Large intestine (tissue), 3 donors: ENCODE measurements around the gene PHYKPL. TPM values are rescaled to one million over a fixed set of nuclear protein-coding genes. Genes with fewer than 3 reads are reported as not detected.
"Not testable (repeated sequence)": the region's sequence is repeated elsewhere in the genome, so short reads cannot be mapped to it uniquely, and the experiment has no call there.

Source experiments
- DNase-seq, 2 donors: peaks; one replicate each; pipeline versions ENCODE4 v3.0.0 to v3.0.0-alpha.2; 2013
- H3K27ac ChIP-seq: one replicate; pipeline ENCODE4 v1.5.1; 2013; ENCODE audit warnings: low read length
- H3K27me3 ChIP-seq: 2 replicates; pipeline ENCODE4 v1.6.1; 2013; ENCODE audit warnings: low read length; ENCODE audit not compliant: control insufficient read depth, insufficient read depth
- H3K36me3 ChIP-seq: 2 replicates; pipeline ENCODE4 v1.6.1; 2013; ENCODE audit warnings: low read length; ENCODE audit not compliant: control insufficient read depth, insufficient read depth
- H3K4me1 ChIP-seq: one replicate; pipeline ENCODE4 v1.6.1; 2013; ENCODE audit warnings: low read length; ENCODE audit not compliant: control insufficient read depth, insufficient read depth
- H3K4me3 ChIP-seq: one replicate; pipeline ENCODE4 v1.5.1; 2013; ENCODE audit warnings: low read length
- H3K9me3 ChIP-seq: one replicate; pipeline ENCODE4 v1.6.1; 2013; ENCODE audit warnings: mild to moderate bottlenecking, low read depth, low read length, moderate library complexity; ENCODE audit not compliant: control insufficient read depth
- WGBS: methylation state at CpG from one replicate; pipeline ENCODE4 v1.1.5; 2013; ENCODE audit warnings: low lambda C conversion rate; ENCODE audit not compliant: insufficient coverage; 5-methylcytosine and 5-hydroxymethylcytosine counted together
- polyA plus RNA-seq: library from polyadenylated mRNA; unstranded; fragments of 120-200 nt; gene quantifications from one replicate; pipeline ENCODE4 v1.2.1, GENCODE V29; 2013

The PHYKPL gene
- polyA plus RNA-seq, 1 donor: 168 TPM

GRCh38 chr5:178201927-178202235, 30.7 kb downstream of the PHYKPL start:
- WGBS: no CpG with 5 or more reads among the region's 2 CpGs
- Histone ChIP-seq H3K9me3 (no peaks in the 10 kb centered on the region), H3K36me3 (peaks cover 12% of the 10 kb centered on the region), H3K4me1 (peaks cover 10% of the 10 kb centered on the region), H3K27ac (no peak overlapping the region), H3K27me3 (no peaks in the 10 kb centered on the region), H3K4me3 (no peak overlapping the region)
- no peak for DNase-seq

DNA sequence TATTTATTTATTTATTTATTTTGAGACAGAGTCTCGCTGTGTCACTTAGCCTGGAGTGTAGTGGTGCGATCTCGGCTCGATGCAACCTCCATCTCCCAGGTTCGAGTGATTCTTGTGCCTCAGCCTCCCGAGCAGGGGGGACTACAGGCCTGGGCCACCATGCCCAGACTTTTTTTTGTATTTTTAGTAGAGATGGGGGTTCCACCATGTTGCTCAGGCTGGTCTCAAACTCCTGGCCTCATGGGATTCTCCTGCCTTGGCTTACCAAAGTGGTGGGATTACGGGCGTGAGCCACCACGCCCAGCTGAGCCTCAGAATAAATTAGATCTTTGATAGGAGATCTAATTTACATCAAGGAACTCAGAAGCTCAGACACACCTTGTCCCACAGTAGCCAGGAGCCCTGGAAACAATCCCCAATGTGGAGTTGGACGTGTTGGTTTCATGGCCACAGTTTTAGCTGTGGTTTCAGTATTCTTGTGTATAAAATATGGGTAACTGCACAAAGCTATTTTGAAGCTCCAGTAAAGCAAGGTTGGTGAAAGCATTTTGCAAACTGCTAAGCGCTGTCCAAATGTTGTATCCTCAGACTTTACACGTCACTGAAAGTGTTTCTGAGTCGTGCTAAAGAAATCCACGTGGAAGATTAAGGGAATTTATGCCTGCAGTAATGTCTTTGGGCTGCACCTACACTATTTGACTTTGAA, 31.2 kb downstream of the PHYKPL start:
- Histone ChIP-seq H3K27me3 (peaks cover 1% of the 10 kb centered on the region), H3K4me1 (peaks cover 5% of the 10 kb centered on the region), H3K4me3 (no peak overlapping the region), H3K27ac (no peak overlapping the region), H3K9me3 (no peaks in the 10 kb centered on the region), H3K36me3 (peaks cover 7% of the 10 kb centered on the region)
- 100% methylated on average over 1 of the region's 14 CpGs for WGBS
- DNase-seq: no peak

DNA sequence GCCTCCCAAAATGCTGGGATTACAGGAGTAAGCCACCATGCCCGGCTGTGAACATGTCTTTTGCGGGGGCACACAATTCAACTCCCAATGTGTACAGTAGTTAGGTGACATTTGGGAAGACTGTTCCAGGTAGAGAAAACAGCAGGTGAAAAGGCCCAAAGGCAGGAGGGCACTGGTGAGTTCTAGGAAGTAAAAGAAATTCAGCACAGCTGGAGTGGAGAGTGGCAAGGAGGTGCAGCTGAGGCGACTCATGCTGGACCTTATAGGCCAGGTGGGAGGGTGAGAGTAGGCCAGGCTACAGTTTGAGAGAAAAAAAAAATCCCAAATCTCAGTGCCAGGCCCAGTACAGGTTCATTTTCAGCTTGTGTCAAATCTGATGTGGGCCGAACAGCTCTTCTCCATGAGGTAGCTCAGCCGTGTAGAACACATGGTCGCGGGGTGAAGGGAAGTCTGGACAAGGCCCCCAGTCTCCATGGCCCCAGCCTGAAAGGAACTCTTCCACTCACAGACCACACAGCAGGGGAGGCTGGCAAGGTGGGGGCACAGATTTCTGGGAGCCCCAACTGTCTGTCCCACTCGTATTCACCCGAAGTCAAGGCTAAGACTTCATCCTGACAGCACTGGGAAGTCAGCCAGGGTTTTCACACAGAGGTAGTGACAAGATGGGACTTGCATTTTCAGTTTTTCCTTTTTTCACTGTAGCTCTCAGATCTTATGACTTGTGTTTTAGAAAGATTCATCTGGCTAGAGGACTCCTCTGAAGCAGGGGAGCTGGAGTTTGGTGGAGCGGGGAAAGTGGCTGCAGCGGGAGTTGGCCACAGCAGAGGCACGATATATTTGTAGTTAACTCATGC, 32.8 kb downstream of the PHYKPL start:
- Histone ChIP-seq H3K4me1 (no peaks in the 10 kb centered on the region), H3K4me3 (no peak overlapping the region), H3K27me3 (peaks cover 8% of the 10 kb centered on the region), H3K9me3 (no peaks in the 10 kb centered on the region), H3K27ac (no peak overlapping the region), H3K36me3 (no peaks in the 10 kb centered on the region)
- no CpG with 5 or more reads among the region's 12 CpGs for WGBS
- no peak for DNase-seq

DNA sequence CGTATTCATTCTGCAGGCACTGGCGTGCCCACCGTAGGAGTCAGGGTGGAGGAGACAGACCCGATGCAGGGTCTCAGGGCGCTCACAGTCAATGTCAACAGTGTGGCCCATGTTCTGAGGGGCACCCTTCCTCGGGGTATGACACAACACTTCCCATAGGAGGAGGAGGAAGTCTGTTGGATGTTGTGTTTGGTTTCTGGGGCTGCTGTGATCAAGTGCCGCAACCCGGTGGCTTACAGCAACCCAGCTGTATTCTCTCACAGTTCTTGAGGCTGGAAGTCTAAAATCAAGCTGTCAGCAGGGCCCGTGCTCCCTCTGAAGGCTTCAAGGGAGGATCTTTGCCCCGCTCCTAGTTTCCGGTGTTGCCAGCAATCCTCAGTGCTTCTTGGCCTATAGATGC, 33.9 kb downstream of the PHYKPL start:
- H3K4me1 ChIP-seq: no peaks in the 10 kb centered on the region
- H3K9me3 ChIP-seq: no peaks in the 10 kb centered on the region
- no CpG with 5 or more reads among the region's 11 CpGs for WGBS
- peaks cover 19% of the 10 kb centered on the region for H3K27me3 ChIP-seq
- H3K36me3 ChIP-seq: no peaks in the 10 kb centered on the region
- H3K4me3 ChIP-seq: no peak overlapping the region
- no peak overlapping the region for H3K27ac ChIP-seq
- DNase-seq: no peak

GRCh38 chr5:178198151-178198550, 34.5 kb downstream of the PHYKPL start:
- not testable (repeated sequence) for H3K36me3 ChIP-seq, H3K27ac ChIP-seq, H3K4me1 ChIP-seq, DNase-seq, H3K9me3 ChIP-seq, H3K4me3 ChIP-seq
- no CpG with 5 or more reads among the region's 11 CpGs for WGBS
- peaks cover 22% of the 10 kb centered on the region for H3K27me3 ChIP-seq

DNA sequence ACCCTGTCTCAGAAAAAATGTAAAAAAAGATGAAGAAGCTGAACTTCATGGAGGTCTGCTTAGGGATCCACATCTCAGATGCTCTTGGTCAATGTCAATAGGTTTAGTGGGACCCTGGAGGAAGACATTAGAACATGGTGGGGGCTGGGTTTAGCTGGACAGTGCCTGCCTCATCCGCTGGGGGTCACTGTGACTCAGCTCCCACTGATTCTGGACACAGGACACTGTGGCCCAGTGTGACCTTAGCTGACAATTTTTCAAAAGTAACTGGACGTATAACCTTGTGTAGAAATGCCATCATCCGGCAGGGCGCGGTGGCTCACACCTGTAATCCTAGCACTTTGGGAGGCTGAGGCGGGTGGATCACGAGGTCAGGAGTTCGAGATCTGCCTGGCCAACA, 35.6 kb downstream of the PHYKPL start:
- Histone ChIP-seq H3K4me3 (no peak overlapping the region), H3K36me3 (no peaks in the 10 kb centered on the region), H3K27me3 (peaks cover 22% of the 10 kb centered on the region), H3K27ac (no peak overlapping the region), H3K9me3 (no peaks in the 10 kb centered on the region), H3K4me1 (no peaks in the 10 kb centered on the region)
- WGBS: no CpG with 5 or more reads among the region's 8 CpGs
- no peak for DNase-seq

GRCh38 chr5:178196281-178196812, 36.3 kb downstream of the PHYKPL start:
- Histone ChIP-seq H3K4me3 (no peak overlapping the region), H3K27me3 (peaks cover 22% of the 10 kb centered on the region)
- WGBS: no CpG with 5 or more reads among the region's 7 CpGs

DNA sequence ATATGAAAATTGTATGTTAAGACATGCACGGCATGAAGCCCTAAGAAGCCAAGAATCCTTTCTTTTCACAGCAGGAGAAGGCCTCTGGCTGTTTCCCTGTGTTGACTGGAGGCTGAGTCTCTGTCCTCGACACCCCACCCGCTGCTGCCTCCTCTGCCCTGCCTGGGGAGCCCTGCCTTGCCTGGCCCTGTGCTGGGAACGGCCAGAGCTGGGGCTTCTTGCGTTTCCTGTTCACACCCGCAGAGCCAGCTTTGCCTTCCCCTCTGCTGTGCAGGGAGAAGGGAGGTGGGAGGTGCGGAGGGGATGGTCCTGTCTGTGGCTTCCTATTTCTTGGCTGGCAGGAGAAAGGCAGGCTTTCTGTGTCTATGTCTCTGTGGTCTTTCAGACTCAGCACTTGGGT, 38.6 kb downstream of the PHYKPL start:
- no peak for DNase-seq
- no CpG with 5 or more reads among the region's 7 CpGs for WGBS
- H3K27ac ChIP-seq: no peak overlapping the region
- no peaks in the 10 kb centered on the region for H3K9me3 ChIP-seq
- H3K4me1 ChIP-seq: no peaks in the 10 kb centered on the region
- H3K27me3 ChIP-seq: peaks cover 22% of the 10 kb centered on the region
- no peaks in the 10 kb centered on the region for H3K36me3 ChIP-seq
- H3K4me3 ChIP-seq: no peak overlapping the region

More at GRCh38 chr5:178196281-178196812, 36.3 kb downstream of the PHYKPL start:
- Histone ChIP-seq H3K9me3 (no peaks in the 10 kb centered on the region), H3K4me1 (no peaks in the 10 kb centered on the region), H3K27ac (no peak overlapping the region), H3K36me3 (no peaks in the 10 kb centered on the region)
- DNase-seq: no peak

- Histone ChIP-seq H3K36me3 (no peaks in the 10 kb centered on the region), H3K9me3 (no peaks in the 10 kb centered on the region), H3K4me3 (no peak overlapping the region), H3K27ac (no peak overlapping the region), H3K27me3 (peaks cover 22% of the 10 kb centered on the region), H3K4me1 (no peaks in the 10 kb centered on the region)
- 80% methylated on average over 1 of the region's 8 CpGs for WGBS
- DNase-seq: no peak
Measured at GRCh38 chr5:178193251-178193809, 39.3 kb downstream of the PHYKPL start.

GRCh38 chr5:178192787-178193186, 39.8 kb downstream of the PHYKPL start:
- Histone ChIP-seq H3K4me1 (no peaks in the 10 kb centered on the region), H3K27ac (no peak overlapping the region), H3K36me3 (no peaks in the 10 kb centered on the region), H3K27me3 (peaks cover 22% of the 10 kb centered on the region), H3K4me3 (no peak overlapping the region), H3K9me3 (no peaks in the 10 kb centered on the region)
- no peak for DNase-seq
- no CpG with 5 or more reads among the region's 7 CpGs for whole genome bisulfite sequencing
